PC-9 (cell line): Measurements from ENCODE around the gene SAMD10. TPM values are rescaled to one million over a fixed set of nuclear protein-coding genes. Genes with fewer than 3 reads are reported as not detected.

Experiments
- BruUV-seq: library from RNA; stranded (reverse); fragments of 400-500 nt; replicated peaks from 2 replicates; lab custom pipeline; 2021; lab: Mats Ljungman, UMichigan
- CTCF ChIA-PET: fragments of 300-600 bp; sonication (Branson Sonifier 250); formaldehyde crosslinking; loops from one replicate; lab custom pipeline; 2022; ENCODE audit warnings: antibody characterized with exemption; lab: Charles Lee
- POLR2A ChIA-PET: fragments of 300-600 bp; sonication (Branson Sonifier 250); formaldehyde crosslinking; loops from one replicate; lab custom pipeline; 2022; ENCODE audit warnings: antibody characterized with exemption; ENCODE audit not compliant: unreplicated experiment; lab: Charles Lee
- DNase-seq, 2 experiments: peaks; one replicate each; pipeline versions ENCODE4 v3.0.0 to v3.0.0-alpha.2; 2015 to 2022; ENCODE audit warnings: mixed read lengths in 1 of 2
- H2AFZ ChIP-seq: fragments of 200-600 bp; sonication (generic); 2 replicates; pipeline ENCODE4 v1.8.1; 2017; ENCODE audit warnings: antibody characterized with exemption
- H3F3A ChIP-seq: fragments of 200-600 bp; sonication (generic); 2 replicates; pipeline ENCODE4 v1.8.1; 2017; ENCODE audit warnings: antibody characterized with exemption, mild to moderate bottlenecking, low read depth; ENCODE audit not compliant: insufficient read depth
- H3K27ac ChIP-seq: fragments of 200-600 bp; sonication (generic); 2 replicates; pipeline ENCODE4 v1.6.1; 2016; ENCODE audit warnings: mixed run types
- H3K27me3 ChIP-seq: fragments of 200-600 bp; sonication (generic); 2 replicates; pipeline ENCODE4 v1.6.1; 2016; ENCODE audit warnings: low read depth, mixed run types; ENCODE audit not compliant: insufficient read depth
- H3K36me3 ChIP-seq: fragments of 200-600 bp; sonication (generic); 2 replicates; pipeline ENCODE4 v1.6.1; 2016; ENCODE audit warnings: low read depth, mixed run types
- H3K4me1 ChIP-seq: fragments of 200-600 bp; sonication (generic); replicated peaks from 2 replicates; pipeline ENCODE4 v1.6.1; 2016; ENCODE audit warnings: mixed run types; ENCODE audit not compliant: insufficient read depth
- H3K4me2 ChIP-seq: fragments of 200-600 bp; sonication (generic); 2 replicates; pipeline ENCODE4 v1.6.1; 2017; ENCODE audit warnings: mixed run types
- H3K4me3 ChIP-seq: fragments of 200-600 bp; sonication (generic); 2 replicates; pipeline ENCODE4 v1.6.1; 2016; ENCODE audit warnings: mixed run types
- H3K79me2 ChIP-seq: fragments of 200-600 bp; sonication (generic); 2 replicates; pipeline ENCODE4 v1.6.1; 2017; ENCODE audit warnings: low read depth, mixed run types
- H3K9me2 ChIP-seq: fragments of 200-600 bp; sonication (generic); 2 replicates; pipeline ENCODE4 v1.8.1; 2017; ENCODE audit warnings: mild to moderate bottlenecking; ENCODE audit not compliant: insufficient read depth
- H3K9me3 ChIP-seq: fragments of 200-600 bp; sonication (generic); 2 replicates; pipeline ENCODE4 v1.8.1; 2016; ENCODE audit warnings: low read depth; ENCODE audit not compliant: insufficient read depth
- H4K20me1 ChIP-seq: fragments of 200-600 bp; sonication (generic); 2 replicates; pipeline ENCODE4 v1.8.1; 2017; ENCODE audit not compliant: insufficient read depth
- EZH2 ChIP-seq: fragments of 200-600 bp; sonication (generic); IDR thresholded peaks from 2 replicates; pipeline ENCODE4 v1.8.0; 2017; ENCODE audit warnings: antibody characterized with exemption, low read depth
- intact Hi-C: fragments of 100-400 bp; cut with micrococcal nuclease; formaldehyde crosslinking; loops from one replicate; pipeline ENCODE4 v1.10.0; 2022; ENCODE audit not compliant: unreplicated experiment
- total RNA-seq: library from RNA; stranded (reverse); gene quantifications from 2 replicates; pipeline ENCODE4 v1.2.3, GENCODE V29; 2021
- TF ChIP-seq, protein P1 (sequence below): fragments of 200-600 bp; sonication (generic); conservative IDR thresholded peaks from 2 replicates; pipeline ENCODE4 v1.6.1; 2017; ENCODE audit warnings: mixed run types, antibody characterized with exemption, mild to moderate bottlenecking, moderate library complexity

SAMD10 gene
- total RNA-seq, 1 experiment from 2014 or later: 18.7 TPM

DNA sequence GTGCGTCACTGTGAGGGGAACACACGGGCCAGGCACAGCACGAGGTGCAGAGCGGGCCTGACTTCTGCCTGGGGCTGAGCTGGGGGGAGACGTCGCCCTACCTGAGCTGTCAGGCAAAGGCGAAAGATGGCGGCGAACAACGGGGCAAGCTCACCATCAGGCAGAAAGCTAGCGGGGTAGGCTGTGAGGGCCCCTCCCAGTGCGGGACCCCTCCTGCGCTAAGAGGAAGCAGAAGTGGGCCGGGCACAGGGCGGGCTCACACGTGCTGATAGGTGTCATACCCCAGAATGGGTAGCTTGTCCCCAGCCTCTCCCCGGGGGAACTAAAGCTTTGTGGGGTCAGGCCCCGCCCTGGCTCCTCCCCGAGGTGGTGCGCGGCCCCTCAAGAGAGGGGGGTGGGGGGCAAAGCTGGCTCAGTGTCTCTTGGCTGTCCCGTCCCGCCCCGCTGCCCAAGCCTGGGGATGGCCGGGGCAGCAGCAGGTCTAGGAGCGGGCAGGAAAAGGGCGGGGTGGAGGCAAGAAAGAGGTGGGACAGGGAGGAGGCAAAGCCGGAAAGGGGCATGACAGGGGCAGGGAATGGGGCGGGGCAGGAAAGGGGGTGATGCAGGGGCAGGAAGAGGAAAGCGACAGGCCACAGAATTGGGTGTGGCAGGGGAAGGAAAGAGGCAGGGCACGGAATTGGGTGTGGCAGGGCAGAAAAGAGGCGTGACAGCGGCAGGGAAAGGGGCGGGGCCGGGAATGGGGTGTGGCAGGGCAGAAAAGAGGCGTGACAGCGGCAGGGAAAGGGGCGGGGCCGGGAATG, 38.0 kb downstream of the SAMD10 start:
- POLR2A ChIA-PET: no interaction called here
- H3K27ac ChIP-seq: peak overlapping the region; percentile 26; the same call in 1 of the 2 replicates

DNA sequence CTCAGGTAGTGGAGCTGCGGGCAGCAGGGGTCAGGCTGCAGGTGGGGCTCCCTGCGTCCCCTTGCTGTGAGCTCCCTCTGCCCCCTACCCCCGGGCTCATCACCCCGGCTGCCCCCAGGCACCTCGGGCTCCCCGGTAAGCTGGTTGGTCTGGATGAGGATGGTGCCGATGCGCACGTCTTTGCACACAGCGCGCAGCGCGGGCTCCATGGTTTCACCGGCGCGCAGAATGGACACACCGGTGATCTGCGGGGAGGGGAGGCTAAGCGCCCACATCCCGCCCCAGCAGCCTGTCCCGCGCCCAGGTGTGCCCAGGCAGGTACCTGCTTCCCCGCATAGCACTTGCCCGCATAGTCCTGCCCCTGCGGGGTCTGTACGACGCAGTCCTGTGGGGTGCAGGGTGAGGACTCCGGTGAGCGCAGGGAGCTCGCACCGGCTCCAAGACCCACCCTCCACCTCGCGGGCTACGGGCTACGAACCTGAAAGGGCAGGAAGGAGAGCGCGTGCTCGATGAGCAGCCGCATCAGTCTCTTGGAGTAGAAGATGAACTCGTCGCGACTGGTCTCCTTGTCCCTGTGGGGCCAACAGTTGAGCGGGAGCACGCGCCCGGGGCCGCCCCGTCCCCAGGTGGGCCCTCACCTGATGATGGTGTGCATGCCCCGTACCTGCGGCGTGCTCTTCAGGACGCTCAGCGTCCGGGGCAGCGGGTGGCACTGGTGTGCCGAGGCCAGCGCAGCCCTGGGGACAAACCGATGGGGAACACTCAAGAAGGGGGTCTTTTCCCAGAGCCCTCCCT, 38.8 kb downstream of the SAMD10 start:
- POLR2A ChIA-PET: no interaction called here
- intact Hi-C loops: no loop called here

More for the DNA sequence above, 38.0 kb downstream of the SAMD10 start:
- H3K36me3 ChIP-seq: peaks cover 17% of the 10 kb centered on the region
- no peaks in the 10 kb centered on the region for H3K27me3 ChIP-seq
- H3K79me2 ChIP-seq: peaks cover 9% of the 10 kb centered on the region
- H3K4me2 ChIP-seq: no peak overlapping the region
- TF ChIP-seq, protein P1, sequence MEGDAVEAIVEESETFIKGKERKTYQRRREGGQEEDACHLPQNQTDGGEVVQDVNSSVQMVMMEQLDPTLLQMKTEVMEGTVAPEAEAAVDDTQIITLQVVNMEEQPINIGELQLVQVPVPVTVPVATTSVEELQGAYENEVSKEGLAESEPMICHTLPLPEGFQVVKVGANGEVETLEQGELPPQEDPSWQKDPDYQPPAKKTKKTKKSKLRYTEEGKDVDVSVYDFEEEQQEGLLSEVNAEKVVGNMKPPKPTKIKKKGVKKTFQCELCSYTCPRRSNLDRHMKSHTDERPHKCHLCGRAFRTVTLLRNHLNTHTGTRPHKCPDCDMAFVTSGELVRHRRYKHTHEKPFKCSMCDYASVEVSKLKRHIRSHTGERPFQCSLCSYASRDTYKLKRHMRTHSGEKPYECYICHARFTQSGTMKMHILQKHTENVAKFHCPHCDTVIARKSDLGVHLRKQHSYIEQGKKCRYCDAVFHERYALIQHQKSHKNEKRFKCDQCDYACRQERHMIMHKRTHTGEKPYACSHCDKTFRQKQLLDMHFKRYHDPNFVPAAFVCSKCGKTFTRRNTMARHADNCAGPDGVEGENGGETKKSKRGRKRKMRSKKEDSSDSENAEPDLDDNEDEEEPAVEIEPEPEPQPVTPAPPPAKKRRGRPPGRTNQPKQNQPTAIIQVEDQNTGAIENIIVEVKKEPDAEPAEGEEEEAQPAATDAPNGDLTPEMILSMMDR: no peak
- TF ChIP-seq EZH2: no peak
- CTCF ChIA-PET: no interaction called here
- no peaks in the 10 kb centered on the region for H3K9me3 ChIP-seq
- H3K4me1 ChIP-seq: no peaks in the 10 kb centered on the region
- peaks cover 68% of the 10 kb centered on the region for H4K20me1 ChIP-seq
- intact Hi-C loops: no loop called here
- no peaks in the 10 kb centered on the region for H3K9me2 ChIP-seq
- DNase-seq: no peak
- peaks cover 42% of the 10 kb centered on the region for H3F3A ChIP-seq
- BruUV-seq: no TSS peak
- no peak overlapping the region for H3K4me3 ChIP-seq
- H2AFZ ChIP-seq: no peak overlapping the region

DNA sequence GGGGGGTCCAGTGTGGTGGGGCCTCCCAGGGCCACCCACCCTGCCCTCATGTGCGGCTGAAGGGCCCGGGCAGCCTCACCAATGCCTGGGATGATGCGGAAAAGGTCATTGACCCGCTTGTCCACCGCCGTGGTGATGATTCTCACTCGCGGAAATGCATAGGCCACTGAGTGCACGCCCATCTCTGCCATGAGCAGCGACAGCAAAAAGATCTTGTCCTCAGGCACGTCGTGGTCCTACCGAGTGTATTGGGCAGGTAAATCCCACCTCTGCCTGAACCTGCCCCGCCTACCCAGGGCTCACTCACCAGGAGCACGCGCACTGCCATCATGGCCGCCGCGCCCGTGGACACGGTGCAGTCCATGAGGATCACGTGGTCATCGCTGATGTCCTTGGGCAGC, 39.4 kb downstream of the SAMD10 start:
- Histone ChIP-seq H3K4me2 (no peak overlapping the region), H4K20me1 (peaks cover 68% of the 10 kb centered on the region), H2AFZ (no peak overlapping the region), H3K9me3 (no peaks in the 10 kb centered on the region), H3K4me3 (no peak overlapping the region), H3F3A (peaks cover 48% of the 10 kb centered on the region), H3K27ac (no peak overlapping the region), H3K4me1 (no peaks in the 10 kb centered on the region), H3K79me2 (no peaks in the 10 kb centered on the region), H3K27me3 (no peaks in the 10 kb centered on the region), H3K36me3 (peaks cover 17% of the 10 kb centered on the region), H3K9me2 (no peaks in the 10 kb centered on the region)
- TF ChIP-seq EZH2: no peak
- TF ChIP-seq, protein P1: no peak
- intact Hi-C loops: no loop called here
- ChIA-PET CTCF (interaction anchor here (0.5 kb wide), 1 partner anchor 34 kb away, joined by 5 read pairs; no protein-coding TSS in a partner anchor), POLR2A (no interaction called here)
- TSS peak; percentile 10 for BruUV-seq
- no peak for DNase-seq

More for the DNA sequence above, 38.8 kb downstream of the SAMD10 start:
- BruUV-seq: no TSS peak
- H4K20me1 ChIP-seq: peaks cover 68% of the 10 kb centered on the region
- H2AFZ ChIP-seq: no peak overlapping the region
- H3K9me3 ChIP-seq: no peaks in the 10 kb centered on the region
- no peaks in the 10 kb centered on the region for H3K9me2 ChIP-seq
- CTCF ChIA-PET: interaction anchor here (0.5 kb wide), 1 partner anchor 33 kb away, joined by 5 read pairs; no protein-coding TSS in a partner anchor
- peaks cover 48% of the 10 kb centered on the region for H3F3A ChIP-seq
- H3K4me2 ChIP-seq: no peak overlapping the region
- peaks cover 17% of the 10 kb centered on the region for H3K36me3 ChIP-seq
- H3K4me3 ChIP-seq: no peak overlapping the region
- H3K27ac ChIP-seq: no peak overlapping the region
- DNase-seq: no peak
- TF ChIP-seq EZH2: no peak
- TF ChIP-seq, protein P1: no peak
- no peaks in the 10 kb centered on the region for H3K27me3 ChIP-seq
- no peaks in the 10 kb centered on the region for H3K4me1 ChIP-seq
- peaks cover under 1% of the 10 kb centered on the region; the same call in 1 of the 2 replicates for H3K79me2 ChIP-seq
